ENCODE results near the gene APBA3.

The APBA3 gene

GRCh38 chr19:3761382-3762129 lies at the start of gene APBA3:
Gene APBA3, minus strand, starts transcription at chr19:3761692. Its CDS starts 1,428 bp downstream, at chr19:3760264.
- TF ChIP-seq CTCF (IDR thresholded peaks at IDR 0.05; ENCODE audit: insufficient read depth, missing control alignments), result peak; percentile 73
- FAIRE-seq (no peak), DNase-seq (ENCODE audit: insufficient read length, low spot score) (peak; percentile 90)

GRCh38 chr19:3810708-3811355 lies 49.3 kb upstream of the APBA3 start:
- no peak for FAIRE-seq
- TF ChIP-seq CTCF (IDR thresholded peaks at IDR 0.05; ENCODE audit: insufficient read depth, missing control alignments), result no peak
- DNase-seq (ENCODE audit: insufficient read length, low spot score), result no peak

GRCh38 chr19:3809881-3810707 lies 48.6 kb upstream of the APBA3 start:
- DNase-seq (ENCODE audit: insufficient read length, low spot score) (no peak), FAIRE-seq (no peak)
- no peak for TF ChIP-seq CTCF (IDR thresholded peaks at IDR 0.05; ENCODE audit: insufficient read depth, missing control alignments)

GRCh38 chr19:3808420-3809143 lies 47.1 kb upstream of the APBA3 start:
- DNase-seq (ENCODE audit: insufficient read length, low spot score) (no peak), FAIRE-seq (no peak)
- no peak for TF ChIP-seq CTCF (IDR thresholded peaks at IDR 0.05; ENCODE audit: insufficient read depth, missing control alignments)

- no peak for FAIRE-seq
- no peak for TF ChIP-seq CTCF (IDR thresholded peaks at IDR 0.05; ENCODE audit: insufficient read depth, missing control alignments)
- DNase-seq (ENCODE audit: insufficient read length, low spot score), result no peak
Observed at GRCh38 chr19:3807574-3808354, 46.3 kb upstream of the APBA3 start.

GRCh38 chr19:3807131-3807480 lies 45.6 kb upstream of the APBA3 start:
- TF ChIP-seq CTCF (IDR thresholded peaks at IDR 0.05; ENCODE audit: insufficient read depth, missing control alignments), result no peak
- DNase-seq (ENCODE audit: insufficient read length, low spot score) (no peak), FAIRE-seq (no peak)
